Right atrium auricular region (tissue), 2 donors: ENCODE data around the gene ZNF439. TPM values are rescaled to one million over a fixed set of nuclear protein-coding genes. Genes with fewer than 3 reads are reported as not detected.
"Not testable (repeated sequence)": the region's sequence is repeated elsewhere in the genome, so short reads cannot be mapped to it uniquely, and the experiment has no call there.

Source experiments
- DNase-seq: peaks from one replicate; pipeline ENCODE4 v3.0.0-alpha.2; 2019; ENCODE audit warnings: low spot score
- H3K27ac ChIP-seq, 2 donors: fragments of 200-600 bp; sonication (generic); 1 replicate in 1 of 2; 2 replicates in 1 of 2; pipeline ENCODE4 v1.5.1; 2016 to 2019
- H3K27me3 ChIP-seq, 2 donors: fragments of 200-600 bp; sonication (generic); one replicate each; pipeline versions ENCODE4 v1.5.1 to v1.6.0; 2017 to 2019
- H3K36me3 ChIP-seq: fragments of 200-600 bp; sonication (generic); one replicate; pipeline ENCODE4 v1.5.1; 2016
- H3K4me1 ChIP-seq, 2 donors: fragments of 200-600 bp; sonication (generic); one replicate each; pipeline versions ENCODE4 v1.5.1 to v1.6.0; 2017 to 2019
- H3K4me3 ChIP-seq, 2 donors: fragments of 200-600 bp; sonication (generic); 1 replicate in 1 of 2; 2 replicates in 1 of 2; pipeline ENCODE4 v1.5.1; 2017 to 2019; ENCODE audit warnings: mild to moderate bottlenecking in 1 of 2, moderate library complexity in 1 of 2
- H3K9me3 ChIP-seq, 2 donors: fragments of 200-600 bp; sonication (generic); one replicate each; pipeline ENCODE4 v1.5.1; 2019
- CTCF ChIP-seq, 2 donors: fragments of 200-600 bp; sonication (generic); IDR thresholded peaks; one replicate each; pipeline ENCODE4 v1.5.1; 2019; ENCODE audit warnings: antibody characterized with exemption in 2 of 2
- total RNA-seq, 2 donors: library from RNA; depleted of rRNA; stranded (reverse); fragments of >200 nt; gene quantifications; one replicate each; pipeline ENCODE4 v1.1.0, GENCODE V29; 2016

Gene ZNF439
- total RNA-seq, 2 donors from 2014 or later, result 2.6 to 4.6 TPM

- TF ChIP-seq CTCF (IDR thresholded peaks at IDR 0.05), result no peak
- no peaks in the 10 kb centered on the region for H3K36me3 ChIP-seq
- H3K4me1 ChIP-seq, result peaks cover 0 to 15% of the 10 kb centered on the region in 2 donors
- no peaks in the 10 kb centered on the region for H3K9me3 ChIP-seq
- H3K27ac ChIP-seq, result no peak overlapping the region
- no peak overlapping the region for H3K4me3 ChIP-seq
- H3K27me3 ChIP-seq, result no peaks in the 10 kb centered on the region
- DNase-seq, result no peak
Observed at GRCh38 chr19:11890634-11891033, 42.1 kb downstream of the ZNF439 start.

GRCh38 chr19:11894851-11895250 lies 46.3 kb downstream of the ZNF439 start:
- H3K4me1 ChIP-seq, result no peaks in the 10 kb centered on the region

GRCh38 chr19:11902228-11902627 lies 53.7 kb downstream of the ZNF439 start:
- H3K27ac ChIP-seq, result no peak overlapping the region
- no peak for DNase-seq
- no peak for TF ChIP-seq CTCF (IDR thresholded peaks at IDR 0.05)
- no peak overlapping the region for H3K4me3 ChIP-seq
- H3K36me3 ChIP-seq, result peaks cover 32% of the 10 kb centered on the region
- H3K4me1 ChIP-seq, result no peaks in the 10 kb centered on the region
- H3K9me3 ChIP-seq, result peaks cover 15 to 71% of the 10 kb centered on the region in 2 donors
- H3K27me3 ChIP-seq, result no peaks in the 10 kb centered on the region

More at GRCh38 chr19:11894851-11895250, 46.3 kb downstream of the ZNF439 start:
- Histone ChIP-seq H3K9me3 (peaks cover 0 to 6% of the 10 kb centered on the region in 2 donors), H3K36me3 (no peaks in the 10 kb centered on the region), H3K27me3 (no peaks in the 10 kb centered on the region), H3K27ac (no peak overlapping the region), H3K4me3 (no peak overlapping the region)
- TF ChIP-seq CTCF (IDR thresholded peaks at IDR 0.05), result no peak
- DNase-seq, result no peak

- Histone ChIP-seq H3K27ac (no peak overlapping the region), H3K36me3 (peaks cover 32% of the 10 kb centered on the region), H3K4me1 (no peaks in the 10 kb centered on the region), H3K9me3 (peaks cover 15 to 91% of the 10 kb centered on the region in 2 donors), H3K4me3 (no peak overlapping the region), H3K27me3 (no peaks in the 10 kb centered on the region)
- no peak for DNase-seq
- TF ChIP-seq CTCF (IDR thresholded peaks at IDR 0.05), result no peak
Observed at GRCh38 chr19:11905928-11906327, 57.4 kb downstream of the ZNF439 start.

- H3K27ac ChIP-seq, H3K36me3 ChIP-seq, H3K4me3 ChIP-seq, H3K4me1 ChIP-seq, H3K27me3 ChIP-seq, DNase-seq: not testable (repeated sequence)
- peaks cover 14 to 70% of the 10 kb centered on the region in 2 donors for H3K9me3 ChIP-seq
Observed at GRCh38 chr19:11911937-11912336, 63.4 kb downstream of the ZNF439 start.

GRCh38 chr19:11914417-11915051 lies 66.0 kb downstream of the ZNF439 start:
- not testable (repeated sequence) for H3K4me1 ChIP-seq, H3K27ac ChIP-seq, H3K4me3 ChIP-seq, DNase-seq, H3K27me3 ChIP-seq, H3K36me3 ChIP-seq
- peaks cover 14 to 44% of the 10 kb centered on the region in 2 donors for H3K9me3 ChIP-seq

Other genes with a start within 250 kb of the ZNF439 start
- 1 to 10 TPM; 2.6 to 4.0 TPM for gene ZNF823, start 109.8 kb upstream of the ZNF439 start, total RNA-seq
- 1 to 10 TPM; 2.0 to 3.4 TPM for gene ZNF441, start 81.7 kb upstream of the ZNF439 start, total RNA-seq
- gene ZNF491, start 50.2 kb upstream of the ZNF439 start, total RNA-seq, result 1 to 10 TPM; 1.6 to 6.2 TPM
- gene ZNF440, start 34.5 kb upstream of the ZNF439 start, total RNA-seq, result 1 to 10 TPM; 3.4 to 4.5 TPM
- gene ZNF69, start 39.1 kb downstream of the ZNF439 start, total RNA-seq, result 1 to 10 TPM; 4.2 to 6.3 TPM
- gene ZNF700, start 76.4 kb downstream of the ZNF439 start, total RNA-seq, result 1 to 10 TPM; 4.4 to 5.2 TPM
- 1 to 10 TPM; 1.4 to 2.6 TPM for gene ZNF763, start 116.3 kb downstream of the ZNF439 start, total RNA-seq
- gene ZNF433, start 187.0 kb downstream of the ZNF439 start, total RNA-seq, result 1 to 10 TPM; 4.4 to 5.5 TPM
- gene ZNF878, start 204.2 kb downstream of the ZNF439 start, total RNA-seq, result under 1 TPM; 0.20 to 0.26 TPM
- 10 to 100 TPM in 1 of 2 donors, 1 to 10 TPM in 1; 6.2 to 10.8 TPM for gene ZNF844, start 216.0 kb downstream of the ZNF439 start, total RNA-seq